Type B pancreatic cell (in vitro differentiated cells): Measurements from ENCODE around the gene HPN. TPM values are rescaled to one million over a fixed set of nuclear protein-coding genes. Genes with fewer than 3 reads are reported as not detected.

Experiments used
- DNase-seq: peaks from one replicate; pipeline ENCODE4 v3.0.0; 2021; ENCODE audit warnings: mixed read lengths; ENCODE audit not compliant: unreplicated experiment; ENCODE audit errors: extremely low spot score
- H3K27ac Mint-ChIP-seq: 2 replicates; pipeline ENCODE4 v1.8.0; 2021; ENCODE audit warnings: mild to moderate bottlenecking, mixed read lengths
- H3K27me3 Mint-ChIP-seq: 2 replicates; pipeline ENCODE4 v1.8.0; 2021; ENCODE audit warnings: mixed read lengths
- H3K36me3 Mint-ChIP-seq: 2 replicates; pipeline ENCODE4 v1.8.0; 2021; ENCODE audit warnings: mixed read lengths
- H3K4me1 Mint-ChIP-seq: one replicate; pipeline ENCODE4 v1.8.0; 2021; ENCODE audit warnings: mixed read lengths; ENCODE audit not compliant: unreplicated experiment
- H3K4me3 Mint-ChIP-seq: 2 replicates; pipeline ENCODE4 v1.8.0; 2021; ENCODE audit warnings: mild to moderate bottlenecking, mixed read lengths
- H3K9me3 Mint-ChIP-seq: 2 replicates; pipeline ENCODE4 v1.8.0; 2021; ENCODE audit warnings: mixed read lengths
- total RNA-seq: library from RNA; stranded (reverse); gene quantifications from 2 replicates; pipeline ENCODE4 v1.2.1, GENCODE V29; 2021; ENCODE audit warnings: low replicate concordance
- TF ChIP-seq, protein P1 (sequence below): fragments of 200-600 bp; sonication (generic); conservative IDR thresholded peaks from 2 replicates; pipeline ENCODE4 v1.5.0; 2021; ENCODE audit warnings: antibody characterized with exemption, mild to moderate bottlenecking

HPN gene
- total RNA-seq, 1 donor from 2014 or later: 15.1 TPM

DNA sequence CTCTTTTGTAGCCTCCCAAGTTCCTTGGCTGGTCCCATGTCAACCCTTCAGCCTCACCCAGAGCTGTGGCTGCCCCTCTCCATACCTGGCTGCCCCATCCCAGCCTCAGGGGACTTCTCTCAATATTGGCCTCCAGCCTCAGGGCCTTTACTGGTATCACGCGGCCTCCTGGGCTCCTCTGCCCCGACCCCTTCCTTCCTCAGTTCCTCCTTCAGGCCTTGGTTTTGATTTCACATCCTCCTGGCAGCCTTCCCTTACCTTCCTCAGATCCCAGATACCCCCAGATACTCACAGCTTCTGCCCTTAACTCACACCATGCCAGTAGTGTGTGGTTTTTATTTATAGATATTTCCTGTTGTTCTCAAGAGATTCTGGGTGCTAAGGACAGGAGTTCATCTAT lies 24.0 kb upstream of the HPN start:
- Mint-ChIP-seq H3K36me3 (peaks cover 20% of the 10 kb centered on the region), H3K4me3 (no peak overlapping the region)

DNA sequence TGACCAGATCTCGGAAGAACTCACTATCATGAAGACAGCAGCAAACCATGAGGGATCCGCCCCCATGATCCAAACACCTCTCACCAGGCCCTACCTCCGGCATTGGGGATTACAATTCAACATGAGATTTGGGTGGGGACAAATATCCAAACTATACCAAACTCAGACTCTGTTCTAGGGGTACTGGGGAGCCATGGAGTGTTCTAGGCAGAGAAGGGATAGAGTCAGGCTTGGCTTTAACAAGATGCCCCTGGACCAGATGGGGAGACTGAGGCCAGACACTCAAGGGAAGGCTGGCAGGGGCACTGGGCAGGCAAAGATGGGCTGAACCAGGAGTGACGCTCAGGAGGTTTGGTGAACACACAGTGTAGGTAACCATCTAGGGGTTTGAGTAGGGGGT lies 23.1 kb upstream of the HPN start:
- Mint-ChIP-seq H3K4me1 (no peaks in the 10 kb centered on the region), H3K9me3 (no peaks in the 10 kb centered on the region), H3K27me3 (no peaks in the 10 kb centered on the region), H3K27ac (no peak overlapping the region), H3K36me3 (peaks cover 17% of the 10 kb centered on the region), H3K4me3 (no peak overlapping the region)
- no peak for DNase-seq
- TF ChIP-seq, protein P1, sequence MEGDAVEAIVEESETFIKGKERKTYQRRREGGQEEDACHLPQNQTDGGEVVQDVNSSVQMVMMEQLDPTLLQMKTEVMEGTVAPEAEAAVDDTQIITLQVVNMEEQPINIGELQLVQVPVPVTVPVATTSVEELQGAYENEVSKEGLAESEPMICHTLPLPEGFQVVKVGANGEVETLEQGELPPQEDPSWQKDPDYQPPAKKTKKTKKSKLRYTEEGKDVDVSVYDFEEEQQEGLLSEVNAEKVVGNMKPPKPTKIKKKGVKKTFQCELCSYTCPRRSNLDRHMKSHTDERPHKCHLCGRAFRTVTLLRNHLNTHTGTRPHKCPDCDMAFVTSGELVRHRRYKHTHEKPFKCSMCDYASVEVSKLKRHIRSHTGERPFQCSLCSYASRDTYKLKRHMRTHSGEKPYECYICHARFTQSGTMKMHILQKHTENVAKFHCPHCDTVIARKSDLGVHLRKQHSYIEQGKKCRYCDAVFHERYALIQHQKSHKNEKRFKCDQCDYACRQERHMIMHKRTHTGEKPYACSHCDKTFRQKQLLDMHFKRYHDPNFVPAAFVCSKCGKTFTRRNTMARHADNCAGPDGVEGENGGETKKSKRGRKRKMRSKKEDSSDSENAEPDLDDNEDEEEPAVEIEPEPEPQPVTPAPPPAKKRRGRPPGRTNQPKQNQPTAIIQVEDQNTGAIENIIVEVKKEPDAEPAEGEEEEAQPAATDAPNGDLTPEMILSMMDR: no peak

More for the DNA sequence above, 24.0 kb upstream of the HPN start:
- H3K27ac Mint-ChIP-seq: no peak overlapping the region
- TF ChIP-seq, protein P1: no peak
- no peaks in the 10 kb centered on the region for H3K9me3 Mint-ChIP-seq
- H3K4me1 Mint-ChIP-seq: peaks cover 5% of the 10 kb centered on the region
- no peaks in the 10 kb centered on the region for H3K27me3 Mint-ChIP-seq
- DNase-seq: no peak

DNA sequence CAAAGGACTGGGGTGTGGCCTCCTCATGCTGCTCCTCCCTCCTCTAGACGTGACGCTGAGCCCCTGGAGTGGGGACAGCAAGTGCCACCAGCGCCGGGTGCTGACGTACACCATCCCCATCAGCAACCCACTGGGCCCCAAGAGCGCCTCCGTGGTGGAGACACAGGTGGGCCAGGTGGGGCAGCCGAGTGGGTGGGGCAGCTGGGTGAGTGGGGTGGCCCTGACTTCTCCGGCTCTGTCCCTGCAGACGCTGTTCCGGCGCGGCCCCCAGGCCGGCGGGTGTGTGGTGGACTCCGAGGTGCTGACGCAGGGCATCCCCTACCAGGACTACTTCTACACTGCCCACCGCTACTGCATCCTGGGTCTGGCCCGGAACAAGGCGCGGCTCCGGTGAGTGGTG lies 22.4 kb upstream of the HPN start:
- no peak for DNase-seq
- TF ChIP-seq, protein P1: no peak
- peaks cover 18% of the 10 kb centered on the region for H3K36me3 Mint-ChIP-seq
- no peaks in the 10 kb centered on the region for H3K27me3 Mint-ChIP-seq
- no peak overlapping the region for H3K27ac Mint-ChIP-seq
- no peaks in the 10 kb centered on the region for H3K4me1 Mint-ChIP-seq
- no peak overlapping the region for H3K4me3 Mint-ChIP-seq
- H3K9me3 Mint-ChIP-seq: no peaks in the 10 kb centered on the region

DNA sequence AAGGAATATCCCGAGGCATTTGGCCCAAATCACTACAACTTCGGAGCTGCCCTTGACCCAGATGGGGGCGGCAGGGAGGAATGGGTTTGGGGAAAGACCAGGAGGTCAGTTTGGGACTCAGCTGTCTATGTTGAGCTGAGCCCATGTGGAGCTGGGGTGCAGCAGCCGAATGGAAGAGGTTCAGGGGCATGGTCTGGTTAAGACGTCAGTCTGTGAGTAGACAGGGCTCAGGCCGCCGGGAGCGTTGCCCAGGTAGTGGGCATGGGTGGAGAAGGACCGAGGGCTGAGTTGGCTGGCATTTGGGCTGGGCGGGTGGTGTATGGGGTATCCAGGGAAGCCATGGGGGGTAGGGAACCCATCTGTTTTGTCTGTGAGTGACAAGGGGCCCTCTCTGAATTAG lies 20.5 kb upstream of the HPN start:
- Mint-ChIP-seq H3K4me3 (no peak overlapping the region), H3K36me3 (peaks cover 17% of the 10 kb centered on the region), H3K27me3 (no peaks in the 10 kb centered on the region), H3K4me1 (no peaks in the 10 kb centered on the region), H3K9me3 (no peaks in the 10 kb centered on the region), H3K27ac (no peak overlapping the region)
- TF ChIP-seq, protein P1: no peak
- no peak for DNase-seq

DNA sequence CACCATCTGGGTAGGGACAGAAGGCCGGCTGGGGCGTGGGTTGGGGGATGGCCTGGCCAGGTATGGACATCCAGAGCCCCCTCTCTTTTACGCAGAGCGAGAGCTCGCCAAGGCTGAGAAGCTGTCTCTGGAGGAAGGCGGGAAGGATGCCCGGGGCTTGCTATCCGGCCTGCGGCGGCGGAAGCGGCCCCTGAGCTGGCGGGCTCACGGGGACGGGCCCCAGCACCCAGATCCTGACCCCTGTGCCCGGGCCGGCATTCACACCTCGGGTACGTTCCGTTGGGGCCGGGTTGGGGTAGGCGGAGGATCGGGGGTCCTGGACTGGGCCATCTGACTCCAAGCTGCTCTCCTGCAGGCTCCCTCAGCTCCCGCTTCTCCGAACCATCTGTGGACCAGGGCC lies 19.9 kb upstream of the HPN start:
- H3K9me3 Mint-ChIP-seq: no peaks in the 10 kb centered on the region
- no peak for DNase-seq
- H3K36me3 Mint-ChIP-seq: peaks cover 17% of the 10 kb centered on the region
- no peak overlapping the region for H3K4me3 Mint-ChIP-seq
- H3K4me1 Mint-ChIP-seq: no peaks in the 10 kb centered on the region
- no peaks in the 10 kb centered on the region for H3K27me3 Mint-ChIP-seq
- TF ChIP-seq, protein P1: no peak
- H3K27ac Mint-ChIP-seq: no peak overlapping the region

DNA sequence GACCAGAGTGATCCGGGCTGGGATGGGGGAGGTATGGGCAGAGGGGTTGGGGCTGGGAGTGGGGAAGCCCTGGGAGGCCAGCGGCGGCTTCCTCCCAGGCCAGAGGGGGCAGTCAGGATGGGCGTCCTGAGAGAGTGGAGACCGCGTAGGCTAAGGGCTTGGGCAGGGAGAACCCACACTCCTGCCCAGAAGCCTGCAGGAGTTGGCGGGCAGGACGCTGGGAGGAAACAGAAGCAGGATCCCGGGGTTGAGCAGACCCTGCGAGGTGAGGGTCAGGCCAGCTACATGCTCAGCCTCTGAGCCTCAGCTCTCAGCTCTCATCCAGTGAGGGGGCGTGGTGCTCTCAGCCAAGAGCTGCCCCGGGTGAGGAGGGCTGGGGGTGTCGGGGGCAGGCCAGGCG lies 19.1 kb upstream of the HPN start:
- no peak overlapping the region for H3K27ac Mint-ChIP-seq
- no peak overlapping the region for H3K4me3 Mint-ChIP-seq
- no peaks in the 10 kb centered on the region for H3K9me3 Mint-ChIP-seq
- H3K27me3 Mint-ChIP-seq: no peaks in the 10 kb centered on the region
- H3K4me1 Mint-ChIP-seq: no peaks in the 10 kb centered on the region
- TF ChIP-seq, protein P1: no peak
- peaks cover 15% of the 10 kb centered on the region for H3K36me3 Mint-ChIP-seq
- DNase-seq: no peak
